Colonic mucosa (tissue), 4 donors: ENCODE results near the gene CASKIN2. TPM values are rescaled to one million over a fixed set of nuclear protein-coding genes. Genes with fewer than 3 reads are reported as not detected.

Experiments used
- DNase-seq: peaks from one replicate; pipeline ENCODE4 v3.0.0-alpha.2; 2020
- H3K27ac ChIP-seq: fragments of 200-600 bp; one replicate; pipeline ENCODE4 v1.8.0; 2021
- H3K27me3 ChIP-seq: fragments of 200-600 bp; one replicate; pipeline ENCODE4 v1.8.0; 2021
- H3K36me3 ChIP-seq: fragments of 200-600 bp; one replicate; pipeline ENCODE4 v1.8.0; 2021
- H3K4me1 ChIP-seq: fragments of 200-600 bp; one replicate; pipeline ENCODE4 v1.8.0; 2021; ENCODE audit warnings: mild to moderate bottlenecking
- H3K4me3 ChIP-seq: fragments of 200-600 bp; one replicate; pipeline ENCODE4 v1.8.0; 2021
- H3K9ac ChIP-seq, 2 donors: one replicate each; pipeline ENCODE4 v1.7.0; 2013; ENCODE audit warnings: control low read depth in 2 of 2, low read depth in 2 of 2, low read length in 2 of 2
- H3K9me3 ChIP-seq: fragments of 200-600 bp; one replicate; pipeline ENCODE4 v1.8.0; 2021
- intact Hi-C: fragments of 100-400 bp; cut with DNase I; formaldehyde crosslinking; loops from one replicate; pipeline ENCODE4 v1.14.1; 2022
- total RNA-seq, 2 donors: library from RNA; stranded (reverse); fragmentation: NEBNext Ultra II Directional in 1 of 2; extraction: Animal tissue kit (Norgen Biotek cat#: 25700) in 1 of 2; gene quantifications; one replicate each; pipeline ENCODE4 v1.2.1, GENCODE V29; 2021
- TF ChIP-seq, protein P1 (sequence below): fragments of 200-600 bp; IDR thresholded peaks from one replicate; pipeline ENCODE4 v1.8.0; 2022; ENCODE audit warnings: antibody characterized with exemption, mild to moderate bottlenecking
- donor health status: healthy.
- donor health status: DM: no; HTN: no; CAD: no.
- donor health status: DM: no; HTN: no; CAD: no.

CASKIN2 gene
- total RNA-seq, 2 donors from 2014 or later, result 26.5 to 28.6 TPM

DNA sequence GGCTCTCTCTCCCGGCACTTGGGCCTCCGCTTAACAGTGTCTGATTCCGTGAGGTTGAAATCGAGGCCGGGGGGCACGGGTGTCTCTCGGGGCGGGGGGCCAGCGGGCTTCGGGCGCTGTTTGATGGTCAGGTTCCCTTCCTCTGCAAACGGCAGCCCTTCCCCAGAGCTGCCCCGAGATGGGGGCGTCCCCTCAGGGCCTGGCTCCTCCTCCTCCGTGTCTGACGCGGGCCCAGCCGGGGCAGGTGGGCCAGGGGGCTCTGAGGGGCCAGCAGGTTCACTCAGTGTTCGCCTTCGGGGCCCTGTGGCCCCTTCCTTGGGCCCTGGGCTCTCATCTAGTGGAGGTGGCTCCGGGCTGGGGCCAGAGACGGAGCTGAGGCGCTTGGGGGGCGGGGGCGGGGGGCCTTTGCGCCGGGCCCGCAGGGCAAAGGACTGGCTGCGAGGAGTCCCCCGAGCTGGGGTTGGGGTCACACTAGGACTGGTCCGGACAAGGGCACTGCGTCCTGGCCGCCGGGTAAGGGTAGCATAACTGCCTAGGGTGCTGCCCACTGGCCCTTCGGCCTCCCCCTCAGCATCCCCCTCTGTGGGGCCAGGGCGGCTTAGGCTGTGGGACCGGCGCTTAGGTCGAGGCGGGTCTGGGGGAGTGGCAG, 13.1 kb downstream of the CASKIN2 start:
- no peaks in the 10 kb centered on the region for H3K27me3 ChIP-seq
- intact Hi-C loops, result no loop called here
- no peaks in the 10 kb centered on the region for H3K9me3 ChIP-seq
- no peak overlapping the region for H3K9ac ChIP-seq
- H3K36me3 ChIP-seq, result no peaks in the 10 kb centered on the region
- DNase-seq, result no peak
- no peak overlapping the region for H3K27ac ChIP-seq
- TF ChIP-seq, protein P1, sequence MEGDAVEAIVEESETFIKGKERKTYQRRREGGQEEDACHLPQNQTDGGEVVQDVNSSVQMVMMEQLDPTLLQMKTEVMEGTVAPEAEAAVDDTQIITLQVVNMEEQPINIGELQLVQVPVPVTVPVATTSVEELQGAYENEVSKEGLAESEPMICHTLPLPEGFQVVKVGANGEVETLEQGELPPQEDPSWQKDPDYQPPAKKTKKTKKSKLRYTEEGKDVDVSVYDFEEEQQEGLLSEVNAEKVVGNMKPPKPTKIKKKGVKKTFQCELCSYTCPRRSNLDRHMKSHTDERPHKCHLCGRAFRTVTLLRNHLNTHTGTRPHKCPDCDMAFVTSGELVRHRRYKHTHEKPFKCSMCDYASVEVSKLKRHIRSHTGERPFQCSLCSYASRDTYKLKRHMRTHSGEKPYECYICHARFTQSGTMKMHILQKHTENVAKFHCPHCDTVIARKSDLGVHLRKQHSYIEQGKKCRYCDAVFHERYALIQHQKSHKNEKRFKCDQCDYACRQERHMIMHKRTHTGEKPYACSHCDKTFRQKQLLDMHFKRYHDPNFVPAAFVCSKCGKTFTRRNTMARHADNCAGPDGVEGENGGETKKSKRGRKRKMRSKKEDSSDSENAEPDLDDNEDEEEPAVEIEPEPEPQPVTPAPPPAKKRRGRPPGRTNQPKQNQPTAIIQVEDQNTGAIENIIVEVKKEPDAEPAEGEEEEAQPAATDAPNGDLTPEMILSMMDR, result no peak
- H3K4me3 ChIP-seq, result no peak overlapping the region
- H3K4me1 ChIP-seq, result no peaks in the 10 kb centered on the region

DNA sequence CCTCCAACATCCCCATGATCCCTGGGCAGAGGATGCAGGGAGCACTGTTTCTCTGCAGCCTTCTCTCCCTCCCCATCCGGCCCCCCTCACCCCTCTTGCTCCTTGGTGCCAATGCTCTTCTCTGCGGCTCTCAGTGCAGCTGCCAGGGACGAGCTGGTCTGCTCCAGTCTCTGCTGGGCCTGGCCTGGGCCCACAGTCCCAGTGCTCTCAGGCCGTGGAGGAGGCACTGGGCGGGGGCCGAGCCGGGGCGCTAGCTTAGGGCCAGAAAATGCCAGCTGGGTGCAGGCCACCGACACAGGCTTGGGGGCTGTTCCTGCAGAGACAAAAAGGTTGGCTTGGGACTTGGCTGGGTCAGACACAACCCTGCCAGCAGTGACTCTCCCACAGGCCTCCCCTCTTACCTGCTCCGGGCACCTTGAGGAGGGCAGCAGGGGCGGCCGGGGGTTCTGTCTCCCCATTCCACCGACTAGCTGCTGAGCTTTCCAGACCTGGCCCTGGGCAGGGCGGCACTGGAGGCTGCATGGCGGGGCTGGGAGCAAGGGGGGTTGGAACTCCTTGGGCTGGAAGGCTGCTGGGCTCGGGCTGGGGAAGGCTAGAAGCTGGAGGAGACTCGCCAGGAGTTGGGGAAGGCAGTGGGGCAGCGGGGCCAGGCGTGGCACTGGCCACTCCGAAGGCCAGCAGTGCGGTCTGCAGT, 13.8 kb downstream of the CASKIN2 start:
- TF ChIP-seq, protein P1, result no peak
- no peaks in the 10 kb centered on the region for H3K4me1 ChIP-seq
- H3K27me3 ChIP-seq, result no peaks in the 10 kb centered on the region
- no peak overlapping the region for H3K27ac ChIP-seq
- no peak for DNase-seq
- H3K36me3 ChIP-seq, result no peaks in the 10 kb centered on the region
- H3K9ac ChIP-seq, result no peak overlapping the region
- H3K4me3 ChIP-seq, result no peak overlapping the region
- no peaks in the 10 kb centered on the region for H3K9me3 ChIP-seq
- intact Hi-C loops, result no loop called here

DNA sequence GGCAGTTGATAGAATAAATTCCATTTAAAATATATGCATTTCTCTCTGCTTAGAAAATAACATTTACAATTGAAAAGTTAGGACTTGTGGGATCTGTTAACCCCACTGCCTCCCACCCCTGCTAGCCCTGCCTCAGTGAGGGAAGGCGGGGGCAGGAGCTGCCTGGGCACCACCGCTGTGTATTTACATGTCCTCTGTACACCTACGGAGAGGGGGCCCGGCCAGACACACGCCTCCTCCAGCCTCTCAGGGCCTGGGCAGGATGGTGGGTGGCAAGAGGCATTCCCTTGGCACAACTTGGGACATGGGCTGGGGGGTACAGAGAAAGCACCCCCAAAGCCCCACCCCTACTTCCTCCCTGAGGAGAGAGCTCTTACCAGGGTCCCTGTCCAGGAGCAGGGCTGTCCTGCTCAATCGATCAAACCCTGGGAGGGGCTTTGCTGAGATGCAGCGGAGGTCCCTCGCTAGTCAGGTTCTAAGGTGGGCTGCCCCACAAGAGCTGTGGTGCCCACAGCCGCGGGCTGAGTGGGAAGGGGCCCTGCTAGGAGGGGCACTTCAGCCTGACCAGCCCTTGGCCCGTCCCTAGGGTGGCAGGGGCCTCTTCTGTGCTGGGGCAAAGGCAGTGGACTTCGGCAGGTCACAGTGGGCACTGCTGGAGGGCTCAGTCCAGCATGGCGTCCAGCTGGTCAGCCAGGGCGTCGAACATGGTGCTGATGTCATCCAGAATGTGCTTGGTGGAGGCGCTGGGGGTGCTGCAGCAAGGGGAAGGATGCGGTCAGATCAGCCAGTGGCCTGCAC, 14.7 kb downstream of the CASKIN2 start:
- no peaks in the 10 kb centered on the region for H3K9me3 ChIP-seq
- TF ChIP-seq, protein P1, result no peak
- no peak overlapping the region for H3K27ac ChIP-seq
- no peak overlapping the region for H3K4me3 ChIP-seq
- intact Hi-C loops, result no loop called here
- no peaks in the 10 kb centered on the region for H3K4me1 ChIP-seq
- H3K36me3 ChIP-seq, result no peaks in the 10 kb centered on the region
- H3K9ac ChIP-seq, result no peak overlapping the region
- H3K27me3 ChIP-seq, result no peaks in the 10 kb centered on the region
- DNase-seq, result no peak

DNA sequence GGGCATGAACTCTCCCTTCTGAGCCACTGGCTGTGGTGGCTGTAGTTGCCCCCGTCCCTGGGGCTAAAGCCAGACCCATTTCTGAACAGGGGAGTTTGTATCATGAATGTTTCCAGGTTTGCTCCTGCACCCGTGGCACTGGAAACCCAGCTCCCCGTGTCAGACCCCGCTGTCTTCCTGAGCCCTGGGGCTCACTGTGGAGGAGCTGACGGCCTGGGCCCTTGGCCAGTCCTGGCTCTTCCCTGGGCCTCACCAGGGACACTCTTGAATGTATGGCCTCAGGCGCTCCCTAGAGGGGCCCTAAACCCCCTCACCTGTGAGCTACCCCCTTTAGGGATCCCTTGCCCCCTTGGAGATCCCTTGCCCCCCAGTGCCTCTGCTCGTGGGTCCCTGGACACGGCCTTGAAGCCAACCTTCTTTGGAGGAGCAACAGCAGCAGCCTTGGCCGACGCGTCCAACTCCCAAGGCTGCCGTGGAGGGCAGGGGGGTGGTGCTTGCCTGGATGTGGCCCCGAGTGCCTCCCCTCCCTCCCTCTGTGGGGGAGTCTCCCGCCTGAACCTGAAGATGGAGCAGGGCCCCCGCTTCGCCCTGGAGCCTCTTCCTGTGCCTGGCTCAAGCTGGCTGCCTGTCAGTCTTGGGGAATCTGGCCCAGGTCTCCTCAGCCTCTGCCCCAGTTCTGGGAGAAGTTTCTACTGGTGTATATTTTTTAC, 15.9 kb downstream of the CASKIN2 start:
- Histone ChIP-seq H3K27ac (no peak overlapping the region), H3K9ac (no peak overlapping the region), H3K4me3 (no peak overlapping the region), H3K9me3 (no peaks in the 10 kb centered on the region), H3K4me1 (no peaks in the 10 kb centered on the region), H3K27me3 (no peaks in the 10 kb centered on the region), H3K36me3 (no peaks in the 10 kb centered on the region)
- intact Hi-C loops, result no loop called here
- TF ChIP-seq, protein P1, result no peak
- no peak for DNase-seq

DNA sequence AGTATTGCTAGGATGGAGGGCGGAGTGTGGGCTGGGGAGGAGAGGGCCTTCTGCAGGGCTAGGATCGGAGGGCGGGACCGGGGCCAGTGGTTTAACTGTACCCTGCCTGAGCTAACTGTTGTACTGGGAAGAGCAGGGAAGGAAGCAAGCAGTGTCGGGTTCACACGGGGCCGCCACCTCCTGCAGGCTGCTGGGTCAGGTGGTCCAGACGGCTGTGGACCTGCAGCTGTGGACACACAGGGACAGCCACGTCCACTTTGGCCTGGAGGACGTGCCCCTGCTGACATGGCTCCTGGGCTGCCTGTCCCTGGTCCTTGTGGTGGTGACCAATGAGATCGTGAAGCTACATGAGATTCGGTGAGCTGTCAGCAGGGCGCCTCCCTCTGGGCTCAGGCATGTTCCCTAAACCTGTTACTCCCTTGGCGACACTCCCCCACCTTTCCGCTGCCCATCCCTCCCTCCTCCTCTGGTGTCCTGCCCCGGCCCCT, 16.6 kb downstream of the CASKIN2 start:
- no peak overlapping the region for H3K4me3 ChIP-seq
- H3K9me3 ChIP-seq, result no peaks in the 10 kb centered on the region
- TF ChIP-seq, protein P1, result no peak
- H3K9ac ChIP-seq, result no peak overlapping the region
- DNase-seq, result no peak
- no peaks in the 10 kb centered on the region for H3K4me1 ChIP-seq
- H3K36me3 ChIP-seq, result no peaks in the 10 kb centered on the region
- no peak overlapping the region for H3K27ac ChIP-seq
- H3K27me3 ChIP-seq, result no peaks in the 10 kb centered on the region
- intact Hi-C loops, result no loop called here
